HepG2 (cell line): ENCODE measurements around the gene ASCC3. TPM values are rescaled to one million over a fixed set of nuclear protein-coding genes. Genes with fewer than 3 reads are reported as not detected.

Experiments used
- ATAC-seq: fragments of 200-7000 bp; cut with Tn5 transposase; 3 replicates; pipeline ENCODE4 v1.9.1; 2020; ENCODE audit warnings: mild to moderate bottlenecking, moderate library complexity
- BruUV-seq: library from RNA; stranded (reverse); fragments of 400-500 nt; replicated peaks from 2 replicates; lab custom pipeline; 2021; lab: Mats Ljungman, UMichigan
- CTCF ChIA-PET: fragments of 300-600 bp; formaldehyde crosslinking; extraction: SDS; loops from one replicate; lab custom pipeline; 2021; ENCODE audit warnings: low total read pairs, inconsistent platforms, low intra/inter-chr PET ratio; lab: Yijun Ruan, JAX
- POLR2A ChIA-PET: fragments of 350-600 bp; sonication (Branson Sonifier 250); formaldehyde crosslinking; loops from one replicate; lab custom pipeline; 2020; ENCODE audit warnings: antibody characterized with exemption, inconsistent platforms; lab: Yijun Ruan, JAX
- DNase-seq: peaks from one replicate; pipeline ENCODE4 v3.0.0-alpha.2; 2015; ENCODE audit warnings: low spot score
- FAIRE-seq: peaks from 3 replicates; lab custom pipeline; 2011; peaks lifted over from hg19 to GRCh38; lab: Jason Lieb, UNC
- H2AFZ ChIP-seq: one replicate; pipeline ENCODE4 v1.6.1; 2011; ENCODE audit warnings: low read length, inconsistent platforms
- H3K27ac ChIP-seq: fragments of 300-600 bp; 3 replicates; pipeline ENCODE4 v1.8.0; 2011; ENCODE audit warnings: mixed run types, mild to moderate bottlenecking, mixed read lengths, low read length, inconsistent platforms; ENCODE audit not compliant: insufficient read depth; ENCODE audit errors: extremely low read length
- H3K27me3 ChIP-seq, 2 experiments: fragments of 200-600 bp in 1 of 2; 2 replicates in 1 of 2; 3 replicates in 1 of 2; pipeline versions ENCODE4 v1.6.0 to v1.8.0; 2011; ENCODE audit warnings: low read length in 2 of 2, mild to moderate bottlenecking in 2 of 2, moderate library complexity in 2 of 2, inconsistent platforms in 1 of 2; ENCODE audit not compliant: insufficient read depth in 2 of 2, control insufficient read depth in 1 of 2
- H3K36me3 ChIP-seq, 2 experiments: fragments of 200-600 bp in 1 of 2; replicated peaks in 1 of 2; 2 replicates in 1 of 2; 3 replicates in 1 of 2; pipeline versions ENCODE4 v1.5.1 to v1.8.0; 2011; ENCODE audit warnings: low read length in 2 of 2, inconsistent platforms in 1 of 2; ENCODE audit not compliant: insufficient read depth in 2 of 2, control insufficient read depth in 1 of 2
- H3K4me1 ChIP-seq: 2 replicates; pipeline ENCODE4 v1.5.1; 2012; ENCODE audit warnings: low read length, inconsistent platforms; ENCODE audit not compliant: insufficient read depth
- H3K4me2 ChIP-seq: 2 replicates; pipeline ENCODE4 v1.6.0; 2011; ENCODE audit warnings: low read depth, low read length, inconsistent platforms
- H3K4me3 ChIP-seq, 3 experiments: fragments of 200-600 bp in 1 of 3; sonication (generic), shearing (Covaris generic) in 1 of 3; replicated peaks in 1 of 3; 2 replicates each; pipeline ENCODE4 v1.5.1; 2011 to 2016; ENCODE audit warnings: low read length in 3 of 3, inconsistent platforms in 2 of 3, low read depth in 2 of 3, mild to moderate bottlenecking in 2 of 3, control low read depth in 1 of 3, mixed read lengths in 1 of 3; ENCODE audit not compliant: insufficient read depth in 1 of 3
- H3K79me2 ChIP-seq: one replicate; pipeline ENCODE4 v1.6.1; 2011; ENCODE audit warnings: low read length, inconsistent platforms; ENCODE audit not compliant: insufficient read depth
- H3K9ac ChIP-seq: 2 replicates; pipeline ENCODE4 v1.6.0; 2011; ENCODE audit warnings: mild to moderate bottlenecking, low read depth, low read length, inconsistent platforms; ENCODE audit not compliant: insufficient read depth
- H3K9me3 ChIP-seq: 2 replicates; pipeline ENCODE4 v1.5.1; 2012; ENCODE audit warnings: mild to moderate bottlenecking, low read length
- H4K20me1 ChIP-seq: 2 replicates; pipeline ENCODE4 v1.6.0; 2011; ENCODE audit warnings: inconsistent platforms, mild to moderate bottlenecking, low read length, moderate library complexity; ENCODE audit not compliant: insufficient read depth
- CENPX ChIP-seq: sonication (generic); formaldehyde crosslinking; IDR thresholded peaks from 2 replicates; pipeline ENCODE4 v1.9.0; 2021; ENCODE audit warnings: mild to moderate bottlenecking, missing genetic modification reagents, moderate library complexity
- EHMT2 ChIP-seq: fragments of 200-600 bp; sonication (generic); IDR thresholded peaks from 2 replicates; pipeline ENCODE4 v1.7.0; 2017; ENCODE audit warnings: antibody characterized with exemption, low read depth, low read length, borderline replicate concordance
- GTF3A ChIP-seq: sonication (generic); formaldehyde crosslinking; conservative IDR thresholded peaks from 2 replicates; pipeline ENCODE4 v1.4.0; 2020; ENCODE audit warnings: mild to moderate bottlenecking, missing genetic modification reagents
- REXO4 ChIP-seq: sonication (generic); formaldehyde crosslinking; IDR thresholded peaks from 2 replicates; pipeline ENCODE4 v1.8.0; 2022; ENCODE audit warnings: missing genetic modification reagents, mild to moderate bottlenecking, borderline replicate concordance
- SMAD3 ChIP-seq: sonication (generic); formaldehyde crosslinking; IDR thresholded peaks from 2 replicates; pipeline ENCODE4 v1.4.0; 2020; ENCODE audit warnings: missing genetic modification reagents
- TBX3 ChIP-seq: fragments of 450-650 bp; IDR thresholded peaks from 2 replicates; pipeline ENCODE4 v1.6.1; 2017; ENCODE audit warnings: antibody characterized with exemption, mild to moderate bottlenecking, inconsistent platforms, borderline replicate concordance
- TOPORS ChIP-seq: sonication (generic); formaldehyde crosslinking; IDR thresholded peaks from 2 replicates; pipeline ENCODE4 v1.8.0; 2023; ENCODE audit warnings: mild to moderate bottlenecking, missing genetic modification reagents
- ZBTB21 ChIP-seq: sonication (generic); formaldehyde crosslinking; IDR thresholded peaks from 2 replicates; pipeline ENCODE4 v1.4.0; 2020; ENCODE audit warnings: missing genetic modification reagents
- ZNF547 ChIP-seq: sonication (generic); formaldehyde crosslinking; IDR thresholded peaks from 2 replicates; pipeline ENCODE4 v1.5.1; 2020; ENCODE audit warnings: mild to moderate bottlenecking, missing genetic modification reagents
- ZNF598 ChIP-seq: sonication (generic); formaldehyde crosslinking; IDR thresholded peaks from 2 replicates; pipeline ENCODE4 v1.5.1; 2020; ENCODE audit warnings: mild to moderate bottlenecking, missing genetic modification reagents, borderline replicate concordance
- ZNF605 ChIP-seq: sonication (generic); formaldehyde crosslinking; IDR thresholded peaks from 2 replicates; pipeline ENCODE4 v1.8.0; 2022; ENCODE audit warnings: mild to moderate bottlenecking, missing genetic modification reagents
- ZNF792 ChIP-seq: IDR thresholded peaks from 2 replicates; pipeline ENCODE4 v1.6.1; 2016
- WGBS: methylation state at CpG from one replicate; pipeline ENCODE4 v1.1.6; 2017; ENCODE audit warnings: low lambda C conversion rate; 5-methylcytosine and 5-hydroxymethylcytosine counted together
- in situ Hi-C: cut with HindIII; loops from 2 replicates; pipeline ENCODE4 v1.10.0; 2017; ENCODE audit warnings: low pct_unique_long_range_greater_than_20kb; ENCODE audit not compliant: extremely low pct_ligation_motif_present
- intact Hi-C: fragments of 100-400 bp; cut with micrococcal nuclease; formaldehyde crosslinking; loops from one replicate; pipeline ENCODE4 v1.10.0; 2022; ENCODE audit not compliant: unreplicated experiment
- polyA plus RNA-seq, 8 experiments: library from polyadenylated mRNA; depleted of rRNA in 3 of 8; stranded (reverse) in 7 of 8; unstranded in 1 of 8; fragments of >200 nt; fragmentation: Illumina TruSeq in 4 of 8; extraction: Trizol in 4 of 8; gene quantifications; 2 replicates each; pipeline versions ENCODE4 v1.2.1 to v1.2.3, GENCODE V29; 2011 to 2016; ENCODE audit warnings: low read depth in 4 of 8, missing spikeins in 1 of 8, mixed read lengths in 1 of 8; ENCODE audit not compliant: insufficient read depth in 1 of 8
- total RNA-seq, 5 experiments: library from RNA; depleted of rRNA; stranded (reverse); fragments of >200 nt; fragmentation: Illumina TruSeq; extraction: Trizol; gene quantifications; 2 replicates each; pipeline ENCODE4 v1.2.3, GENCODE V29; 2016; ENCODE audit warnings: low read depth in 1 of 5
- TF ChIP-seq, protein P1 (sequence below): sonication (generic); formaldehyde crosslinking; IDR thresholded peaks from 2 replicates; pipeline ENCODE4 v1.8.0; 2022; ENCODE audit warnings: low read depth, missing genetic modification reagents
- TF ChIP-seq, protein P2 (sequence below): sonication (generic); formaldehyde crosslinking; IDR thresholded peaks from 2 replicates; pipeline ENCODE4 v1.5.0; 2020; ENCODE audit warnings: mild to moderate bottlenecking, missing genetic modification reagents, borderline replicate concordance
- TF ChIP-seq, protein P3 (sequence below): sonication (generic); formaldehyde crosslinking; IDR thresholded peaks from 2 replicates; pipeline ENCODE4 v1.9.0; 2021; ENCODE audit warnings: missing genetic modification reagents, borderline replicate concordance

ASCC3 gene
- total and polyA plus RNA-seq, 2 of the 13 experiments (the other 11 are each of a cell fraction or from before 2014, with no cell fraction given): 23.1 to 55.7 TPM

DNA sequence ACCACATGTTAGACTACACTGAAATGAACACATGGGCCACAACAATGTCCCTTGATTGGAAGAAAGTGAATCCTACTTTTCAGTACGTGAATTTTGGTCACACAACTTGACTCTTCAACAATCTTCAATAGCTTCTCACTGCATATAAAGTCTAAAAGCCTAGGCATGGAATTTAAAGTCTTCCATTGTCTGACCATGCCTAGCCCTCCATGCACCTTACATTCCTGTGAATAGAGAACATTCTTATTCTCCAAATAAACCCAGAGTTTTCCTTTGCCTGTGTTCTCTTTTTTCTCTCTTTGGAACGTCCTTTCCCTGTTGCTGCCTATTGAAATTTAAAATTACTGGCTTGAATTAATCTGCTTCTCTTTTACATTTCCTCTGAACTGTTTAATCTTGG is 207.5 kb downstream of the ASCC3 start:
- H3K9me3 ChIP-seq: no peaks in the 10 kb centered on the region
- no peak overlapping the region for H3K4me3 ChIP-seq
- H3K4me2 ChIP-seq: no peak overlapping the region
- CTCF ChIA-PET: no interaction called here
- no peak overlapping the region for H3K27ac ChIP-seq
- no peaks in the 10 kb centered on the region for H3K79me2 ChIP-seq
- no peak overlapping the region for H2AFZ ChIP-seq
- H3K36me3 ChIP-seq: no peaks in the 10 kb centered on the region
- FAIRE-seq: no peak
- H3K4me1 ChIP-seq: no peaks in the 10 kb centered on the region; the same call in 1 of the 2 replicates
- DNase-seq: no peak
- 98% methylated on average over 2 of the region's 2 CpGs for WGBS
- intact Hi-C loops (no loop called here), in situ Hi-C loops (no loop called here)
- no peaks in the 10 kb centered on the region for H3K27me3 ChIP-seq
- no peak for ATAC-seq
- no peak overlapping the region for H3K9ac ChIP-seq
- BruUV-seq: no TSS peak
- H4K20me1 ChIP-seq: no peaks in the 10 kb centered on the region
- TF ChIP-seq REXO4 (CRISPR knock-in tag) (no peak), TOPORS (no peak), EHMT2 (no peak), ZNF605 (CRISPR knock-in tag) (no peak), ZBTB21 (no peak), ZNF547 (CRISPR knock-in tag) (no peak), GTF3A (CRISPR knock-in tag) (no peak)
- TF ChIP-seq, protein P1, sequence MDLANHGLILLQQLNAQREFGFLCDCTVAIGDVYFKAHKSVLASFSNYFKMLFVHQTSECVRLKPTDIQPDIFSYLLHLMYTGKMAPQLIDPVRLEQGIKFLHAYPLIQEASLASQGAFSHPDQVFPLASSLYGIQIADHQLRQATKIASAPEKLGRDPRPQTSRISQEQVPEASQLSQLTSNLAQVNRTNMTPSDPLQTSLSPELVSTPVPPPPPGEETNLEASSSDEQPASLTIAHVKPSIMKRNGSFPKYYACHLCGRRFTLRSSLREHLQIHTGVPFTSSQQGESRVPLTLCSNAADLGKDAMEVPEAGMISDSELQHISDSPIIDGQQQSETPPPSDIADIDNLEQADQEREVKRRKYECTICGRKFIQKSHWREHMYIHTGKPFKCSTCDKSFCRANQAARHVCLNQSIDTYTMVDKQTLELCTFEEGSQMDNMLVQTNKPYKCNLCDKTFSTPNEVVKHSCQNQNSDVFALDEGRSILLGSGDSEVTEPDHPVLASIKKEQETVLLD: no peak
- POLR2A ChIA-PET: no interaction called here

DNA sequence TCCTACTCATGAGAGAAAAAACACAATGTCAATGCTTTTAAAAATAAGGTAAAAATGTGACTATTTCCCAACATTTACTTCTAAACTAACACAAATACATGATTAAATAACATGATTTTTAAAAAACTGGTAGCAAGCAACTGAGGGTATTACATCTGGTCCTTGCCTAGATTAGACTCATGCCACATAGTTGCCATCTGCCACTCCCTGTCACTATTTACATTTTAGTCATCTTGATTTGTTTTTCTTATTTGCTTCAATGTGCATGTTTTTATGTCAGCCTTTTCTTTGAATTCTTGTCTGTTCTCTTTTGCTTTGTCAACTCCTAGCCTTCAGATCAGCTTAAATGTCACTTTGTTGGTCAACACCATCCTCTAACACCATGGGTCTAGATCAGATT is 209.4 kb downstream of the ASCC3 start:
- DNase-seq (no peak), ATAC-seq (no peak), FAIRE-seq (no peak)
- intact Hi-C loops (no loop called here), in situ Hi-C loops (no loop called here)
- Histone ChIP-seq H4K20me1 (no peaks in the 10 kb centered on the region), H3K4me2 (no peak overlapping the region), H3K27ac (no peak overlapping the region), H2AFZ (no peak overlapping the region), H3K27me3 (no peaks in the 10 kb centered on the region), H3K36me3 (no peaks in the 10 kb centered on the region), H3K9ac (no peak overlapping the region), H3K4me3 (no peak overlapping the region), H3K9me3 (no peaks in the 10 kb centered on the region), H3K4me1 (no peaks in the 10 kb centered on the region), H3K79me2 (no peaks in the 10 kb centered on the region)
- POLR2A ChIA-PET: no interaction called here
- no peak for TF ChIP-seq ZNF792
- TF ChIP-seq ZNF598: no peak
- TF ChIP-seq SMAD3 (CRISPR knock-in tag): no peak
- TF ChIP-seq, protein P2, sequence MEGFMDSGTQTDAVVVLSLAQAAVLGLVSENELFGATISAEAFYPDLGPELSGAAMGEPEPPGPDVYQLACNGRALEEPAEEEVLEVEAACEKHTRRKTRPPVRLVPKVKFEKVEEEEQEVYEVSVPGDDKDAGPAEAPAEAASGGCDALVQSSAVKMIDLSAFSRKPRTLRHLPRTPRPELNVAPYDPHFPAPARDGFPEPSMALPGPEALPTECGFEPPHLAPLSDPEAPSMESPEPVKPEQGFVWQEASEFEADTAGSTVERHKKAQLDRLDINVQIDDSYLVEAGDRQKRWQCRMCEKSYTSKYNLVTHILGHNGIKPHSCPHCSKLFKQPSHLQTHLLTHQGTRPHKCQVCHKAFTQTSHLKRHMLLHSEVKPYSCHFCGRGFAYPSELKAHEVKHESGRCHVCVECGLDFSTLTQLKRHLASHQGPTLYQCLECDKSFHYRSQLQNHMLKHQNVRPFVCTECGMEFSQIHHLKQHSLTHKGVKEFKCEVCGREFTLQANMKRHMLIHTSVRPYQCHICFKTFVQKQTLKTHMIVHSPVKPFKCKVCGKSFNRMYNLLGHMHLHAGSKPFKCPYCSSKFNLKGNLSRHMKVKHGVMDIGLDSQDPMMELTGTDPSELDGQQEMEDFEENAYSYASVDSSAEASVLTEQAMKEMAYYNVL: no peak
- TF ChIP-seq CENPX (CRISPR knock-in tag): no peak
- TF ChIP-seq TBX3: no peak
- TF ChIP-seq, protein P3, sequence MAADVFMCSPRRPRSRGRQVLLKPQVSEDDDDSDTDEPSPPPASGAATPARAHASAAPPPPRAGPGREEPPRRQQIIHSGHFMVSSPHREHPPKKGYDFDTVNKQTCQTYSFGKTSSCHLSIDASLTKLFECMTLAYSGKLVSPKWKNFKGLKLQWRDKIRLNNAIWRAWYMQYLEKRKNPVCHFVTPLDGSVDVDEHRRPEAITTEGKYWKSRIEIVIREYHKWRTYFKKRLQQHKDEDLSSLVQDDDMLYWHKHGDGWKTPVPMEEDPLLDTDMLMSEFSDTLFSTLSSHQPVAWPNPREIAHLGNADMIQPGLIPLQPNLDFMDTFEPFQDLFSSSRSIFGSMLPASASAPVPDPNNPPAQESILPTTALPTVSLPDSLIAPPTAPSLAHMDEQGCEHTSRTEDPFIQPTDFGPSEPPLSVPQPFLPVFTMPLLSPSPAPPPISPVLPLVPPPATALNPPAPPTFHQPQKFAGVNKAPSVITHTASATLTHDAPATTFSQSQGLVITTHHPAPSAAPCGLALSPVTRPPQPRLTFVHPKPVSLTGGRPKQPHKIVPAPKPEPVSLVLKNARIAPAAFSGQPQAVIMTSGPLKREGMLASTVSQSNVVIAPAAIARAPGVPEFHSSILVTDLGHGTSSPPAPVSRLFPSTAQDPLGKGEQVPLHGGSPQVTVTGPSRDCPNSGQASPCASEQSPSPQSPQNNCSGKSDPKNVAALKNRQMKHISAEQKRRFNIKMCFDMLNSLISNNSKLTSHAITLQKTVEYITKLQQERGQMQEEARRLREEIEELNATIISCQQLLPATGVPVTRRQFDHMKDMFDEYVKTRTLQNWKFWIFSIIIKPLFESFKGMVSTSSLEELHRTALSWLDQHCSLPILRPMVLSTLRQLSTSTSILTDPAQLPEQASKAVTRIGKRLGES (CRISPR knock-in tag): no peak
- CTCF ChIA-PET: no interaction called here
- BruUV-seq: no TSS peak
